Jurkat, Clone E6-1 (cell line): ENCODE results near the gene ELK4. TPM values are rescaled to one million over a fixed set of nuclear protein-coding genes. Genes with fewer than 3 reads are reported as not detected.

Source experiments
- DNase-seq: peaks from one replicate; pipeline ENCODE4 v3.0.0-alpha.2; 2011; ENCODE audit warnings: low read depth, low spot score
- H3K4me3 ChIP-seq: 2 replicates; pipeline ENCODE4 v1.5.1; 2011; ENCODE audit warnings: mild to moderate bottlenecking, low read length, control low read depth, moderate library complexity
- polyA plus RNA-seq: library from polyadenylated mRNA; unstranded; fragments of >200 nt; gene quantifications from one replicate; pipeline ENCODE4 v1.2.1, GENCODE V29; 2012; ENCODE audit warnings: missing spikeins; ENCODE audit not compliant: insufficient read length, insufficient read depth

Gene ELK4
- 8.5 TPM for polyA plus RNA-seq

- DNase-seq, result peak; percentile 97
Measured at GRCh38 chr1:205631768-205632668, at the start of gene ELK4. ELK4 (minus strand) TSS chr1:205632011; CDS start chr1:205623882, 8,129 bp downstream.

GRCh38 chr1:205681364-205681763, 49.6 kb upstream of the ELK4 start:
- DNase-seq, result no peak
- H3K4me3 ChIP-seq, result no peak overlapping the region

More at GRCh38 chr1:205631768-205632668, at the start of gene ELK4:
- peak within 1 kb of the TSS; percentile 77 for H3K4me3 ChIP-seq

- peak within 1 kb of the TSS; percentile 57 for H3K4me3 ChIP-seq
- DNase-seq, result peak; percentile 44
Measured at GRCh38 chr1:205680073-205680851, 48.5 kb upstream of the ELK4 start, which contains the start of gene SLC45A3. SLC45A3 (minus strand) TSS chr1:205680509; CDS start chr1:205664656, 15,853 bp downstream.

GRCh38 chr1:205678286-205679111, 46.7 kb upstream of the ELK4 start:
- H3K4me3 ChIP-seq, result no peak overlapping the region
- DNase-seq, result no peak

GRCh38 chr1:205677167-205677566, 45.4 kb upstream of the ELK4 start:
- DNase-seq, result peak; percentile 9
- H3K4me3 ChIP-seq, result no peak overlapping the region

GRCh38 chr1:205676597-205676996, 44.8 kb upstream of the ELK4 start:
- no peak overlapping the region for H3K4me3 ChIP-seq
- DNase-seq, result no peak

- no peak for DNase-seq
- H3K4me3 ChIP-seq, result no peak overlapping the region
Measured at GRCh38 chr1:205676002-205676401, 44.2 kb upstream of the ELK4 start.

GRCh38 chr1:205675247-205675646, 43.4 kb upstream of the ELK4 start:
- DNase-seq, result no peak
- no peak overlapping the region for H3K4me3 ChIP-seq

GRCh38 chr1:205672970-205673369, 41.2 kb upstream of the ELK4 start:
- DNase-seq, result no peak
- no peak overlapping the region for H3K4me3 ChIP-seq

GRCh38 chr1:205672395-205672889, 40.6 kb upstream of the ELK4 start:
- DNase-seq, result no peak
- H3K4me3 ChIP-seq, result no peak overlapping the region

- H3K4me3 ChIP-seq, result no peak overlapping the region
- DNase-seq, result no peak
Measured at GRCh38 chr1:205670611-205671430, 39.0 kb upstream of the ELK4 start.

GRCh38 chr1:205670150-205670446, 38.3 kb upstream of the ELK4 start:
- DNase-seq, result no peak
- no peak overlapping the region for H3K4me3 ChIP-seq

GRCh38 chr1:205669341-205670149, 37.7 kb upstream of the ELK4 start:
- no peak for DNase-seq
- H3K4me3 ChIP-seq, result no peak overlapping the region

- no peak for DNase-seq
- no peak overlapping the region for H3K4me3 ChIP-seq
Measured at GRCh38 chr1:205668951-205669340, 37.1 kb upstream of the ELK4 start.

GRCh38 chr1:205667909-205668643, 36.3 kb upstream of the ELK4 start:
- no peak for DNase-seq

GRCh38 chr1:205666372-205667166, 34.8 kb upstream of the ELK4 start:
- no peak for DNase-seq
- no peak overlapping the region for H3K4me3 ChIP-seq

More at GRCh38 chr1:205667909-205668643, 36.3 kb upstream of the ELK4 start:
- no peak overlapping the region for H3K4me3 ChIP-seq
